ENCODE results near the gene ASB13. TPM values are rescaled to one million over a fixed set of nuclear protein-coding genes. Genes with fewer than 3 reads are reported as not detected.
A peak's percentile ranks its signal among the peaks of the same experiment; 100 is the strongest.

The ASB13 gene
- total and polyA plus RNA-seq, 2 of the 13 experiments (the other 11 are each of a cell fraction or from before 2014, with no cell fraction given) = 9.3 to 15.4 TPM

GRCh38 chr10:5692461-5693358 is 26.3 kb upstream of the ASB13 start (continued):
- TF ChIP-seq CEBPB (IDR thresholded peaks at IDR 0.05; ENCODE audit: borderline replicate concordance, low read depth, low read length) (peak; percentile 80), ZNF263 (CRISPR knock-in tag; IDR thresholded peaks at IDR 0.05) (no peak), NR2F2 (IDR thresholded peaks at IDR 0.05; ENCODE audit: borderline replicate concordance, low read depth) (no peak), MYPOP (CRISPR knock-in tag; IDR thresholded peaks at IDR 0.05) (peak; percentile 92), JUN (CRISPR knock-in tag; IDR thresholded peaks at IDR 0.05) (no peak), FOSL2 (CRISPR knock-in tag; IDR thresholded peaks at IDR 0.05) (no peak; the same call in 1 of the 2 replicates), SSRP1 (CRISPR knock-in tag; IDR thresholded peaks at IDR 0.05) (no peak), GPN1 (CRISPR knock-in tag; IDR thresholded peaks at IDR 0.05; ENCODE audit: borderline replicate concordance) (no peak), MIXL1 (CRISPR knock-in tag; IDR thresholded peaks at IDR 0.05) (no peak), ARID5B (CRISPR knock-in tag; IDR thresholded peaks at IDR 0.05) (peak; percentile 85), TFAP4 (IDR thresholded peaks at IDR 0.05; ENCODE audit: borderline replicate concordance, low read depth) (peak; percentile 54; the same call in 1 of the 2 replicates), ZNF782 (CRISPR knock-in tag; IDR thresholded peaks at IDR 0.05; ENCODE audit: borderline replicate concordance) (no peak), ZBTB37 (CRISPR knock-in tag; IDR thresholded peaks at IDR 0.05) (no peak), NFE2 (CRISPR knock-in tag; IDR thresholded peaks at IDR 0.05) (no peak), ZNF646 (CRISPR knock-in tag; IDR thresholded peaks at IDR 0.05) (peak; percentile 92)
